ENCODE measurements around the gene NTSR1.
"Not testable (repeated sequence)": the region's sequence is repeated elsewhere in the genome, so short reads cannot be mapped to it uniquely, and the experiment has no call there.

Gene NTSR1

GRCh38 chr20:62677678-62678077, 31.0 kb upstream of the NTSR1 start:
- H2BK120ac ChIP-seq (ENCODE audit: low read depth, low read length): no peak overlapping the region
- no peak overlapping the region for H3K9ac ChIP-seq (ENCODE audit: low read length)
- H3K56ac ChIP-seq (ENCODE audit: low read length): no peak overlapping the region
- H3K4me3 ChIP-seq (ENCODE audit: low read length): no peak overlapping the region
- no peak overlapping the region for H2BK15ac ChIP-seq (replicated peaks; ENCODE audit: low read depth)
- no peaks in the 10 kb centered on the region for H3K4me1 ChIP-seq (ENCODE audit: control insufficient read depth, low read depth, low read length)
- no peaks in the 10 kb centered on the region for H3K27me3 ChIP-seq (ENCODE audit: insufficient read depth, low read length, poor library complexity)
- H2BK5ac ChIP-seq (ENCODE audit: low read length): no peak overlapping the region
- no peak overlapping the region for H2AK5ac ChIP-seq (ENCODE audit: low read length)
- H3K79me2 ChIP-seq (ENCODE audit: control insufficient read depth, insufficient read depth, low read length): no peaks in the 10 kb centered on the region
- no peak overlapping the region for H4K8ac ChIP-seq (ENCODE audit: low read depth, low read length)
- H3K4me2 ChIP-seq (ENCODE audit: low read length): no peak overlapping the region
- no peak for DNase-seq
- no peak overlapping the region for H3K4ac ChIP-seq (ENCODE audit: low read depth, low read length)
- no peak overlapping the region for H3K18ac ChIP-seq (ENCODE audit: low read length)
- no peaks in the 10 kb centered on the region for H3K79me1 ChIP-seq (ENCODE audit: low read length)
- no CpG with 5 or more reads among the region's 10 CpGs for WGBS (ENCODE audit: extremely low coverage, insufficient coverage, low lambda C conversion rate)
- H3K36me3 ChIP-seq (ENCODE audit: control insufficient read depth, insufficient read depth, low read length): no peaks in the 10 kb centered on the region
- H3K27ac ChIP-seq (ENCODE audit: low read depth, low read length): no peak overlapping the region
- H3K23ac ChIP-seq (ENCODE audit: low read length): no peak overlapping the region
- H4K5ac ChIP-seq (ENCODE audit: low read length): no peak overlapping the region

GRCh38 chr20:62678553-62678952, 30.1 kb upstream of the NTSR1 start:
- no peak overlapping the region for H2BK5ac ChIP-seq (ENCODE audit: low read length)
- no peak overlapping the region for H3K23ac ChIP-seq (ENCODE audit: low read length)
- H3K4ac ChIP-seq (ENCODE audit: low read depth, low read length): no peak overlapping the region
- no peak overlapping the region for H3K4me3 ChIP-seq (ENCODE audit: low read length)
- H2BK120ac ChIP-seq (ENCODE audit: low read depth, low read length): no peak overlapping the region
- no peak overlapping the region for H3K4me2 ChIP-seq (ENCODE audit: low read length)
- no peaks in the 10 kb centered on the region for H3K79me1 ChIP-seq (ENCODE audit: low read length)
- no peak overlapping the region for H3K18ac ChIP-seq (ENCODE audit: low read length)
- no CpG with 5 or more reads among the region's 9 CpGs for WGBS (ENCODE audit: extremely low coverage, insufficient coverage, low lambda C conversion rate)
- no peak overlapping the region for H4K8ac ChIP-seq (ENCODE audit: low read depth, low read length)
- no peak overlapping the region for H4K5ac ChIP-seq (ENCODE audit: low read length)
- no peak overlapping the region for H3K9ac ChIP-seq (ENCODE audit: low read length)
- no peak overlapping the region for H3K27ac ChIP-seq (ENCODE audit: low read depth, low read length)
- H3K36me3 ChIP-seq (ENCODE audit: control insufficient read depth, insufficient read depth, low read length): no peaks in the 10 kb centered on the region
- H3K56ac ChIP-seq (ENCODE audit: low read length): no peak overlapping the region
- DNase-seq: no peak
- no peak overlapping the region for H2AK5ac ChIP-seq (ENCODE audit: low read length)
- no peaks in the 10 kb centered on the region for H3K27me3 ChIP-seq (ENCODE audit: insufficient read depth, low read length, poor library complexity)
- no peak overlapping the region for H2BK15ac ChIP-seq (replicated peaks; ENCODE audit: low read depth)
- no peaks in the 10 kb centered on the region for H3K79me2 ChIP-seq (ENCODE audit: control insufficient read depth, insufficient read depth, low read length)
- no peaks in the 10 kb centered on the region for H3K4me1 ChIP-seq (ENCODE audit: control insufficient read depth, low read depth, low read length)

DNA sequence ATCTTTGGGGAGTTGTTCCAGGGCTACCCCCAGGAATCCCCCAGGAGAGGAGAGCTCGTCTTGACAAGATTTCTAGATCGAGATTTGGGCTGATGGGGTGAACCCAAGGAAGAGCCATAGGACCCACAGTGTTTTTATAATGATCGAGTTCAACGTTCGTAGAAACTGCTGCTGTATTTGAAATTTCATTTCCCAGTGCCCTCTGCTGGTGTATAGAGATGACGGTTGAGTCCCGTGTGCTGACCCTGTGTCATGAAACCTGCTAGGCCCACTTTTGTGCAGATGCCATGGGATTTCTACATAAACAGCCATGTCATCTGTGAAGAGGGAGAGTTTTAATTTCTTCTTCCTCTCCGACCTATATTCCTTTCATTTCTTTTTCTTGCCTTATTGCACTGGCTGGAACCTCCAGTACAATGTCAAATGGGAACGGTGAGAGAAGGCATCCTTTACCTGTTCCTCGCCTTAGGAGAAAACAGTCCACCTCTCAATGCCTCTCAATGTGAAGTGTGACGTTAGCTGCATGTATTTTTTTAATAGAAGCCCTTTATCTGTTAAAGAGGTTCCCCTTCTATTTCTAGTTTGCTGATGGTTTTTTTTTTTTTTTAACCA, 28.6 kb upstream of the NTSR1 start:
- Histone ChIP-seq H4K5ac (ENCODE audit: low read length) (no peak overlapping the region), H3K4me1 (ENCODE audit: control insufficient read depth, low read depth, low read length) (no peaks in the 10 kb centered on the region), H2AK5ac (ENCODE audit: low read length) (no peak overlapping the region), H2BK120ac (ENCODE audit: low read depth, low read length) (no peak overlapping the region), H3K36me3 (ENCODE audit: control insufficient read depth, insufficient read depth, low read length) (no peaks in the 10 kb centered on the region), H3K79me1 (ENCODE audit: low read length) (no peaks in the 10 kb centered on the region), H3K79me2 (ENCODE audit: control insufficient read depth, insufficient read depth, low read length) (no peaks in the 10 kb centered on the region), H3K4me2 (ENCODE audit: low read length) (no peak overlapping the region), H3K9ac (ENCODE audit: low read length) (no peak overlapping the region), H2BK15ac (replicated peaks; ENCODE audit: low read depth) (no peak overlapping the region), H2BK5ac (ENCODE audit: low read length) (no peak overlapping the region), H3K27me3 (ENCODE audit: insufficient read depth, low read length, poor library complexity) (no peaks in the 10 kb centered on the region), H3K4me3 (ENCODE audit: low read length) (no peak overlapping the region), H3K27ac (ENCODE audit: low read depth, low read length) (no peak overlapping the region), H3K18ac (ENCODE audit: low read length) (no peak overlapping the region), H3K23ac (ENCODE audit: low read length) (no peak overlapping the region), H3K56ac (ENCODE audit: low read length) (no peak overlapping the region), H3K4ac (ENCODE audit: low read depth, low read length) (no peak overlapping the region), H4K8ac (ENCODE audit: low read depth, low read length) (no peak overlapping the region)
- no peak for DNase-seq
- no CpG with 5 or more reads among the region's 11 CpGs for WGBS (ENCODE audit: extremely low coverage, insufficient coverage, low lambda C conversion rate)

DNA sequence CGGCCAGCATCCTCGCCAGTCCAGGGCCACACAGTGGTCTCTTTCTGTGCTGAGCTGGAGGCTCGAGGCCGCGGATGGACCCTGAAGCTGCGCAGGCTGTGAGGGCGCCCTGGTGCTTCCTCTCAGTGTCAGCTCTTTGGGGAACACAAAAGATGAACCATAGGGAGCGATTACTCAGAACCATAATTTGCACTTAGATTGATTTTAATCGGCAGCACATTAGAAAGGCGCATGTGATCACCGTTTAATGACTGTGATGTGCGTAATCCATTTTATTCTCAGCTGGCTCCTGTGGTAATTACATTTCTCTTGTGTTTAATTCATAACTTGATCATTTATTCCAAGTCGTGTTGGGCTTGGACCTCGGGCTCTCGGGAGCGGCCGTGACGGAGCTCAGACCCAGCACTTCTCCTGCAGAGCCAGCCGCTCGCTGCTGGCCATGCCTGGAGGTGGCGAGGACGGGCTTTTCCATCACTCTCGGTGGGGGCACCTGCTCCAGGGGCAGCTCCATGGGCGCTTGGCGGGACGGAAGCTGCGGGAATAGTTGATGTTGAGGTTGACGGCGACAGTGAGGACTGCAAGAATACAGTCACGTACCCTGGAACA, 25.6 kb upstream of the NTSR1 start:
- H2AK5ac ChIP-seq (ENCODE audit: low read length): no peak overlapping the region
- no peak for DNase-seq
- H4K5ac ChIP-seq (ENCODE audit: low read length): no peak overlapping the region
- H3K23ac ChIP-seq (ENCODE audit: low read length): no peak overlapping the region
- H2BK5ac ChIP-seq (ENCODE audit: low read length): no peak overlapping the region
- no peak overlapping the region for H3K9ac ChIP-seq (ENCODE audit: low read length)
- no peaks in the 10 kb centered on the region for H3K79me2 ChIP-seq (ENCODE audit: control insufficient read depth, insufficient read depth, low read length)
- H2BK120ac ChIP-seq (ENCODE audit: low read depth, low read length): no peak overlapping the region
- H3K4me2 ChIP-seq (ENCODE audit: low read length): no peak overlapping the region
- no peaks in the 10 kb centered on the region for H3K79me1 ChIP-seq (ENCODE audit: low read length)
- H3K27ac ChIP-seq (ENCODE audit: low read depth, low read length): no peak overlapping the region
- H4K8ac ChIP-seq (ENCODE audit: low read depth, low read length): no peak overlapping the region
- no peak overlapping the region for H3K18ac ChIP-seq (ENCODE audit: low read length)
- H3K4me1 ChIP-seq (ENCODE audit: control insufficient read depth, low read depth, low read length): peaks cover 3% of the 10 kb centered on the region
- no peaks in the 10 kb centered on the region for H3K36me3 ChIP-seq (ENCODE audit: control insufficient read depth, insufficient read depth, low read length)
- no peak overlapping the region for H3K4ac ChIP-seq (ENCODE audit: low read depth, low read length)
- no peak overlapping the region for H2BK15ac ChIP-seq (replicated peaks; ENCODE audit: low read depth)
- no peak overlapping the region for H3K56ac ChIP-seq (ENCODE audit: low read length)
- no peaks in the 10 kb centered on the region for H3K27me3 ChIP-seq (ENCODE audit: insufficient read depth, low read length, poor library complexity)
- no peak overlapping the region for H3K4me3 ChIP-seq (ENCODE audit: low read length)
- WGBS (ENCODE audit: extremely low coverage, insufficient coverage, low lambda C conversion rate): no CpG with 5 or more reads among the region's 30 CpGs

GRCh38 chr20:62683660-62684322, 24.8 kb upstream of the NTSR1 start:
- H2AK5ac ChIP-seq (ENCODE audit: low read length); H2BK120ac ChIP-seq (ENCODE audit: low read depth, low read length); H3K4me3 ChIP-seq (ENCODE audit: low read length); H3K4me2 ChIP-seq (ENCODE audit: low read length); H3K79me1 ChIP-seq (ENCODE audit: low read length); H3K27me3 ChIP-seq (ENCODE audit: insufficient read depth, low read length, poor library complexity); H3K36me3 ChIP-seq (ENCODE audit: control insufficient read depth, insufficient read depth, low read length); H3K9ac ChIP-seq (ENCODE audit: low read length); H3K56ac ChIP-seq (ENCODE audit: low read length); H4K8ac ChIP-seq (ENCODE audit: low read depth, low read length); H3K27ac ChIP-seq (ENCODE audit: low read depth, low read length); H3K79me2 ChIP-seq (ENCODE audit: control insufficient read depth, insufficient read depth, low read length); H2BK15ac ChIP-seq (replicated peaks; ENCODE audit: low read depth); H3K4me1 ChIP-seq (ENCODE audit: control insufficient read depth, low read depth, low read length); H3K4ac ChIP-seq (ENCODE audit: low read depth, low read length); H3K23ac ChIP-seq (ENCODE audit: low read length); DNase-seq; H2BK5ac ChIP-seq (ENCODE audit: low read length); H4K5ac ChIP-seq (ENCODE audit: low read length); H3K18ac ChIP-seq (ENCODE audit: low read length): not testable (repeated sequence)
- WGBS (ENCODE audit: extremely low coverage, insufficient coverage, low lambda C conversion rate): 100% methylated on average over 14 of the region's 52 CpGs
